ENCODE data around the gene DLG2.

The DLG2 gene

DNA sequence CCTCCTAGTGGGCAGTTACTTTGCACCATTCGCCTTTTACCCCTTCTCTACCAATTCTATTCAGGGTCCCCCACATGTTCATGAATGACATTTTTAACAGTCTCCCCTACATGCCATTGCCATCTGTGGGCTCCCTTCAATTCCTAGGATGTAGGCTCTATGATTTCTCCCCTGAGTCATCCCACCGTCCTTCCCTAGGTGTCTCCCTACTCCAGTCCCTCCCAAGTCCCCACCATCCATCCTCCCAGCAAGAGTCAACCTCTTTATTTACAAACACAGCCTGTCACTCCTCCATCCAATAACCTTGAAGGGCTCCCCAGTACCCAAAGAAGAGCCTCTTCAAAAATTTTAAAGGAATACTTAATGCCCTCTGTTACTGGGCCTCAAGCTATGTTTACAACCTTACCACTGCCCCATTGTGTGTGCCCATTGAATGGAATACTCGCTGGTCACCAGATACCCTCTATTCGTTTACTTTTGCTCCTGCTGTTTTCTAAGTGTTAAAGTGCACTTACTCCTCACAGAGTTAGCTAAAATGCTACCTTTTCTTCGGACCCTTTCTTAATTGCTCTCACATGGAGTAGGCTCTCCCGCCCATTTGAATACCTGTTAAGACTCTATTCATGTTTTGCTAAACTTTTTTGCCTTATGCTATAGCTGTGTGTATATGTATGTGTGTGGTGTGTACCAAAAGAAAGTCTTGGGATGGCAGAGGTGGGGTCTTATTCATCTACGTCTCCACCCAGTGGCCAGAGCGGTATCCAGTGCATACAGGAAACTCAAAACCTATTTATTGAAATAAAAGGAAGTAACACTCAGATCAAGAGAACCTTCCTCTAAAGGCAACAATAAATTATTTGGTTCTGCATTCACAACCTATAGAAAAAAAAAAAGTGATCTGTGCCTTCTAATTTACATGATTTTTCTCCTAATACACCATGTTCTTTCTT, 2105.2 kb downstream of the DLG2 start:
- no peak for DNase-seq

DNA sequence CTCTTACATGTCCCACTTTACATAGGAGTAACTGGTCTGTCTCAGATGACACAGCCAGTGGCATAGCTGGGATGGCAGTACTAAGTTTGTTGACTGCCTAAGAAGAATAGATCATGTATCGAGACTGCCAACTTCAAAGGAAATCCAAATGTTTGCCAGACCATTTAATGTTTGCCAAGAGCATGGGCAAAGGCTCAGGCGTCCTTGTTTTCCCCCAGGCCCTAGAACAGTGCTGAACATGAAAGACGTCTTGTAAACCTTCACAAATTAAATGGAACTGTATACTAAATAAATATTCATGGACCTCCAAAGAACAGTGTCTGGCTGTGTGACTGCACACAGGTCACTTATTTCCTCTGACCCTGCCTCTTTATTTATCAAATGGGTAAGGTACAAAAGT, 2106.3 kb downstream of the DLG2 start:
- DNase-seq = no peak

DNA sequence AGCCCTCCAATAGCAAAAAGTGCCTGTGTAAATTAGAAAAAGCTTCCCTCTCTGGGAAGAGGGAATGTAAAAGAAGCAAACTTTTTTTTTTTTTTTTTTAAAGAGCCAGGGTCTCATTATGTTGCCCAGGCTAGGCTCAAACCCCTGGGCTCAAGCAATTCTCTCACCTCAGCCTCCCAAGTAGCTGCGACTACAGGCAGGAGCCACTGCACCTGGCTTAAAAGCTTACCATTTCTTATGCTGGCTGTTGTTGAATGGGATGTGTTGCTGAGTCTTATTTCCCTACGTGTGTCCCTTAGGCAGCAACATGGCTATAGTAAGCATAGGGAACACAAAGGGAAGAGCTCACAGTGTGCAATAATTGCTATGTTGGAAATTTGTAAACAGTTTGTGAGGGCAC, 2115.5 kb downstream of the DLG2 start:
- DNase-seq = no peak

DNA sequence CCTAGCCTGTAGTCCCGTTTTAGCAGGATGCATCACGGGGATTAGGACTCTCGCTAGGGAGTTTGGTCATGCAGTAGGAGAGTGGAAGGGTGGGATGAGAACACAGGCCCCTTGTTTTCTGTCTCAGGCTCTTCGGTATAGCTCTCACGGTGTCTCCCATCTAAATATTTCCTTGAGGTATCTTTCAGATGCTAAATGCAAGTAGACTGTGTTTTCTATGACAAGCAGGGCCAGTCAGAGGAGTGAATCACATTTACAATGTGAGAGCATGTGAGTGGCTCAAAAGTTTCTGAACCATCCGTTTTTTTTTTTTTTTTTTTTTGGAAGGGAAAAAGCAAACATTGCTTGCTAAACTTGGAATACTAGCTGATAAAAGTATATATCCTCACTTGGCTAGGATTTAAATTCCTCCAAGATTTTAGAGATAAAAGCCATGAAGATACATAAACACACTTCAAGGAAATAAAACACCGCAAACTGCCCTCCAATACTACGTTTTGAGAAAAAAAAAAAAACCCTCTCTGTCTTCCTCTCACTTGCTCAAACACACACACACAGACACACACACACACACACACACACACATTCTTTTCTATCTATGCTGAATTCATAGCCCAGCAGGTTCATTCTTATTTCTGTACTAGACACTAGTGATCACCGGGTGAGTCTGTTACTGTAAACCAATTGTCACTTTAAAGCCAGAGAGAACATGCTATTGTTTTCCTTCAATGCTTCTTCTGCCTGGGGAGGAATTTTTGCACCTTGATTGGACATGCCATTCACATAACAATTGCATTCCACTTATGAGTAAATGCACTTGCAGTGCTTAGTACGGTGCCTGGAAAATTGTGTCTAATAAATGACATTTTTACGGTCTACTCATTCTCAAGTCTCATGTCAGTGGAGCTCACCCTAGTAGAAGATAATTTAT, 2116.3 kb downstream of the DLG2 start:
- no peak for DNase-seq

- no peak for DNase-seq
These were observed 2118.3 kb downstream of the DLG2 start for GRCh38 chr11:83508804-83509203.

DNA sequence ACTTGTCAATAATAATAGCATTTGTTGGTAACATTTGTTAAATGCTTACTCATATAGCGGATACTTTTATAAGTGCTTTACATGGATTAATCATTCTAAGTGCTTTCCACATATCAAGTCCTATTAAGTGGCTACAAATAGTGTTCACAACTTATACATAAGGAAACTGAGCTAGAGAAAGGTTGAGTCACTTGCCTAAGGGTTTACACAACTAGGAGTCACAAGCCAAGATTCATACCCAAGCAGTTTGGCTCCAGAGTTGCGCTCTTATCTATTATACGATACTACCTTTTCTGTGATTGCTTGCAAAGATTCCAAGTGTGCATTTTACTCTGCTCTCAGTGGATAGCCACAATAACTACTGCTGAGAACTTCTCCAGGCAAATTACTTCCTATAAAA, 2125.1 kb downstream of the DLG2 start:
- DNase-seq = no peak

GRCh38 chr11:83493917-83494316, 2133.2 kb downstream of the DLG2 start:
- no peak for DNase-seq

- no peak for DNase-seq
These were observed 2134.1 kb downstream of the DLG2 start for GRCh38 chr11:83493034-83493433.

DNA sequence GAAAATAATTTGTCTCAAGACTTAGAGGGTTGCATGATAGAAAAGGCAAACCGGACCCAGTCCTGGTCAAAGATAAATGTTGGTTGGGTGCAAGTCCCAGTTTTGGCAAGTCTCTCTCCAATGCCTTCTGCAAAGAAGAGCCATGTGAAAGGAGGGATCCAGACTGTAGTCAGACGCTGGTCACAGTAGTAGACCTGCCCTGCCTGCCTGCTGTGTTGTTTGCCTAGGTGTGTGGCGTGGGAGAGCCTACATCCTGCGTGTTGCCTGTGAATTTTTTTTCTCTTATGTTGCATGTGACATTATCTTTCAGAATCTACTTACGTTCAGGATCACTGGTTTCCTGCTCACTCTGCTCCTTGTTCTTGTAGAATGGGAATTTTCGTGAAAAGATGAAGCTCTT, 2143.3 kb downstream of the DLG2 start:
- DNase-seq = no peak

GRCh38 chr11:83480811-83481210, 2146.3 kb downstream of the DLG2 start:
- no peak for DNase-seq

GRCh38 chr11:83480251-83480650, 2146.9 kb downstream of the DLG2 start:
- no peak for DNase-seq

- no peak for DNase-seq
These were observed 2149.4 kb downstream of the DLG2 start for GRCh38 chr11:83477772-83478171.

GRCh38 chr11:83475760-83476159, 2151.4 kb downstream of the DLG2 start:
- DNase-seq = no peak

- DNase-seq = no peak
These were observed 2153.4 kb downstream of the DLG2 start for GRCh38 chr11:83473743-83474142.

DNA sequence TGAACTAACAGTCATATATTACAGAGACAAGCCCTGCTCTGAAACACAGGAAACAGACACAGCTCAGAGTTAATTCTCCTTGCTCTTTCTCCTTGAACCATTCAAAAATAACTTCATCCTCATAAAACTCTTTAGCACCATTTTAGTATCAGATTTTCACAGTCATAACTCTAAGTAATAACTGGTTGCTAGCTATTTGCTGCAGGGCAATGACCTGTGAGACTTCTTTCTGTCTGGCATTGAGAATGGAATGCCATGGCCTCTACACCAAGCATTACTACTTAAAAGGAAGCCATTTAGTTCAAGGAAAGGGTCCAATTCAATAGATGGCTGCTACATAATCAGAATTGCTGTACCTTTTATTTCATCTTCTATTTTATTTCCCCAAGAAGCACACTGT, 2154.3 kb downstream of the DLG2 start:
- DNase-seq = no peak

GRCh38 chr11:83471831-83472727, 2155.1 kb downstream of the DLG2 start:
- DNase-seq = no peak

DNA sequence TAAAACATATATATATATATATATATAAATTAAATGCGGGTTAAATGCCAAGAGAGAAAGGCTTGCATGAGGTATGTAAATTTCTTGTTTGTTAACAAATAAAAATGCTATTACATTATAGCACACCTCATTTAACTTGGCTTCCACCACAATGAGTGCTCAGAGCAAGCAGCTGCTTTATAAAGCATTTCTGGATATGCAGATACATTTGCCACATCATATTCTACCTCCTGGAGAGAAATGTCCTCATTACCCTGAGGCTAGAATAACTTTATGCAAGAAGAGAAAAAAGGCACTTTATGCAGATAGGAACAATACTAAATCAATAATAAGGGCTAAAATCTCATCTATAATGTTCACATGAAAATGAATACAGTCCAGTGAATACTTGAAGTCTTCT, 2159.3 kb downstream of the DLG2 start:
- DNase-seq = no peak

DNA sequence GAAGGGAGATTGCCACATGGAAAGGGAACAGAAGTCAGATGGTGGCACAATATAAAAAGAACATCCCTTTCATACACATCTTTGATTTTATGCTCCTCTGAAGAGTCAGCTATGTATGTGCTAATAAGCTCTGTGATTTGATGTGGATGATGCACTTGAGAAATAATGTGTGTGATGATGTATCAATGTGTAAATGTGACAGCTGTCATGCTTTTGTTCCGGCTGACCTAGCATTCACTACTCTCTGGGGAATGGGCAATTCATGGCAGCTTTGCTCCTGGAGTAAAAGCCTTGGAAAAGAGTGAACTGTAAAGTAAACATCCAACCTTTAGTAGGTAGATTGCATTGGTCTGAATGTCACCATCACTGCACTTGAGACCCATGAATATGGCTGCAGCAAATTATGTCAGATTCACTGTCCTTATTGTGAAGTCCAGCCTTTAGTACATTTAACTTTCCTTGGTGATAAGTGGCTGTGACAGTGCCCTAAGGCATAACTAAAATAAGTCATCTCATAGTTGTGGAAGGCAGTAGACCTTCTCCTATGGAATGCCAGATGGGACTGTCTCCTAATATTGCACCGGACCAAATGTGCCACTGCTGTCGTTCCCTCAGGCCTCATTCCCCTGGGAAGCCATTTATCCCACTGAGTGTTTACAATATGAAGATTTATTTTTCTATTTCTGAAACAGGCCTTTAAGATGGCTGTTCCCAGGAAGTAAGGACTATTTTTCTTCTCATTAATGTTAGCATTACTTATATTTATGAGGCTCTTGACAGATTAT, 2162.8 kb downstream of the DLG2 start:
- DNase-seq = no peak

GRCh38 chr11:83459798-83460197, 2167.3 kb downstream of the DLG2 start:
- DNase-seq = no peak

DNA sequence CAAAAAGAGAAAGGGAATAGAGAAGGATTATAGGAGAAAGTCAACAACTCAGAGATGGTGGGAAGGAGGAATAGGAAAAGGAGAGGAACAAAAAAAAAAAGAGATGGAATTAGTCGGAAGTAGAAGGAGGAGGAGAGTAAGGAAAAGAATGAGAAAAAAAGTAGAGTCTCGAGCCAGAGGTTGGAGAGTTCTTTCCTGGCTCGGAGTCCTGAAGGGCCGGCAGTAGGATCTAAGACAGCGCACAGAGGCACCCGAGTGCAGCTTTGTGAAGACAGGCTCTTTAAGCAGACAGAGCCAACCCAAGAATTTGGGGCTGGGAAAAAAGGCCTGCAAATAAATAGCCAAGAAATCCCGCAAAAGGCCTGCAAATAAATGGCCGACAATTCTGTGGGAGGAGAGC, 2170.6 kb downstream of the DLG2 start:
- no peak for DNase-seq

DNA sequence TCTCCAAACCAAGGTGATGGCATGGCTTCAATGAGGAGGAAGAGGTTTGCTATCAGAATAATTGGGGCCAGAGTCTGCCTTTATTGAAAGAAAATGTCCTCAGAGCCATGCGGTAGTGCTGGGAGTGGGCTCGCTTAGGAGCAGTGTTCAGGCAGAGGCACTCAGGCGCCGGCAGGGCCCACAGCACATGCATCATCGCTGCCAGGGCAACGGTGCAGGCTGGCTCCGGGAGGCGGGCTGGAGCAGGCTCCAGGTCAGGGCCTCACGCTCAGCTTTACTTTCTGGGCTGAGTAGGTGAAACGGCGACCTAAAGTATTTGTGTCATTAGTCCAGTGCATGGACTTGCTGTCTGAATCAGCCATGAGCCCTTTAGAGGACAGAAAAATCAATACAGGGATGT, 2171.1 kb downstream of the DLG2 start:
- no peak for DNase-seq

- no peak for DNase-seq
These were observed 2171.8 kb downstream of the DLG2 start for GRCh38 chr11:83455356-83455755.

All from stimulated activated CD4-positive, alpha-beta T cell treated with anti-CD3 and anti-CD28 coated beads, Interleukin-12 subunit alpha, Interleukin-12 subunit beta, amount 100 ng/mL, for 4 hours (primary cell).